GM20000 (cell line): Measurements from ENCODE around the gene SNX19.
"Not testable (repeated sequence)": the region's sequence is repeated elsewhere in the genome, so short reads cannot be mapped to it uniquely, and the experiment has no call there.

Source experiments
- DNase-seq: peaks from one replicate; pipeline ENCODE4 v3.0.0; 2012; ENCODE audit warnings: low spot score
- CTCF ChIP-seq: IDR thresholded peaks from 2 replicates; pipeline ENCODE4 v1.5.1; 2012; ENCODE audit warnings: mild to moderate bottlenecking, control low read depth; ENCODE audit errors: extremely low read depth, missing control alignments

The SNX19 gene

GRCh38 chr11:130865091-130865773 lies 51.0 kb downstream of the SNX19 start:
- DNase-seq = no peak
- no peak for TF ChIP-seq CTCF

- DNase-seq = peak; percentile 75
- TF ChIP-seq CTCF = peak; percentile 100
Observed at GRCh38 chr11:130861902-130862860, 54.1 kb downstream of the SNX19 start.

- no peak for TF ChIP-seq CTCF
Observed at GRCh38 chr11:130861283-130861682, 55.0 kb downstream of the SNX19 start.

GRCh38 chr11:130859886-130860285 lies 56.4 kb downstream of the SNX19 start:
- TF ChIP-seq CTCF = no peak

More at GRCh38 chr11:130861283-130861682, 55.0 kb downstream of the SNX19 start:
- DNase-seq = no peak

GRCh38 chr11:130858215-130858614 lies 58.1 kb downstream of the SNX19 start:
- TF ChIP-seq CTCF = no peak
- no peak for DNase-seq

More at GRCh38 chr11:130859886-130860285, 56.4 kb downstream of the SNX19 start:
- DNase-seq = no peak

DNA sequence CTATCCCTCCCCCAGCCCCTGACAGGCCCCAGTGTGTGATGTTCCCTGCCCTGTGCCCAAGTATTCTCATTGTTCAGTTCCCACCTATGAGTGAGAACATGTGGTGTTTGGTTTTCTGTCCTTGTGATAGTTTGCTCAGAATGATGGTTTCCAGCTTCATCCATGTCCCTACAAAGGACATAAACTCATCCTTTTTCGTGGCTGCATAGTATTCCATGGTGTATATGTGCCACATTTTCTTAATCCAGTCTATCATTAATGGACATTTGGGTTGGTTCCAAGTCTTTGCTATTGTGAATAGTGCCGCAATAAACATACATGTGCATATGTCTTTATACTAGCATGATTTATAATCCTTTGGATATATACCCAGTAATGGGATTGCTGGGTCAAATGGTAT lies 60.6 kb downstream of the SNX19 start:
- not testable (repeated sequence) for DNase-seq

DNA sequence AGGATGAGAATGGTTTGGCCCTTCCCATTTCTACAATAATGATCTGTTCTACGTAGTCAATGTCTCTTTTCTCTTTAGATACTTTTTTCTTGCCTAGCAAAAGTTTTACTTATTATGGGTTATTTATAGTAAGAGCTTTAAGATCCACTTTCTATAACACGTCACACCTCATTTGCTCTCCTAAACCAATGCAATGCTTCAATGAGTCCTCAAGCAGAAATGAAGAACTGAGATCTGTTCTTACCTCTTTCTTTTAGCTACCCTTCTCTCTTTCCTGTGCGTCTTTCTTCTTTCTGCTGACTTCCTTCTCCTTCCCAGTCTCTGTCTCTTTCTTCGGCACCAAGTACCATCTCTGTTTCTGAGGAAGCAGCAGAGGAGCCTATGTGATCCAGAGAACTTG lies 61.8 kb downstream of the SNX19 start:
- DNase-seq = peak; percentile 20
- no peak for TF ChIP-seq CTCF
